Measurements from ENCODE around the gene NUP62CL. TPM values are rescaled to one million over a fixed set of nuclear protein-coding genes. Genes with fewer than 3 reads are reported as not detected.
"Not testable (repeated sequence)": the region's sequence is repeated elsewhere in the genome, so short reads cannot be mapped to it uniquely, and the experiment has no call there.

The NUP62CL gene
- total RNA-seq, 1 donor from 2014 or later = 0.52 TPM

DNA sequence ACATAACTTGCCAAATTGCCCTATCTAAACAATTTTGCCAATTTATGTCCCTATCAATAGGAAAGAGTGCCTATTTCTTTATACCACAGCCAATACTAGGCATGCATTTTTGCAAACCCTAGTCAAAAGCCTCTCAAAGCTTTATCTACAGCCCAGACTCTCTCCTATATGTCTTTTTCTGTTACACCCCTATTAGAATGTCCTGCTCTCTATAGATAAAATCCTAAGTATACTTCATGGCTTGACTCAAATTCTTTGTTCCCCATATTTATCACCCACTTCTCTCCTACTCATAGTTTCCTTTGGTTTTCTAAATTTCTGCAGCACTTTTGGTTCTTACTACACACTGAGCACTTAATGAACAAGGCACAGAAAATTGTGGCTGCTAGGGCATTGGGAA lies 38.0 kb downstream of the NUP62CL start:
- no peaks in the 10 kb centered on the region for H3K9me3 Mint-ChIP-seq (ENCODE audit: unreplicated experiment)
- no peak overlapping the region for H3K9ac ChIP-seq (ENCODE audit: low read length)
- no peaks in the 10 kb centered on the region for H3K36me3 ChIP-seq (ENCODE audit: insufficient read depth, low read length)
- H3K4me3 ChIP-seq (ENCODE audit: insufficient read depth, low read depth, low read length) = no peak overlapping the region
- no peaks in the 10 kb centered on the region for H4K20me1 ChIP-seq (ENCODE audit: insufficient read depth, low read length)
- H3K27ac ChIP-seq (ENCODE audit: low read depth, low read length) = no peak overlapping the region
- no peak overlapping the region for H3K27ac Mint-ChIP-seq (ENCODE audit: unreplicated experiment)
- no peaks in the 10 kb centered on the region for H3K27me3 Mint-ChIP-seq (ENCODE audit: low read depth, unreplicated experiment)
- no peaks in the 10 kb centered on the region for H3K4me1 Mint-ChIP-seq (ENCODE audit: low read depth, unreplicated experiment)
- no peaks in the 10 kb centered on the region for H3K27me3 ChIP-seq (ENCODE audit: insufficient read depth, low read length)
- DNase-seq (ENCODE audit: low read depth) = no peak
- H3K36me3 Mint-ChIP-seq (ENCODE audit: low read depth, unreplicated experiment) = no peaks in the 10 kb centered on the region
- H3K4me1 ChIP-seq (ENCODE audit: insufficient read depth, low read length) = no peaks in the 10 kb centered on the region
- no peak overlapping the region for H3K4me3 Mint-ChIP-seq (ENCODE audit: unreplicated experiment)
- H3K4me2 ChIP-seq (ENCODE audit: low read length) = no peak overlapping the region
- no peaks in the 10 kb centered on the region for H3K9me3 ChIP-seq (ENCODE audit: insufficient read depth, low read depth, low read length)
- H2AFZ ChIP-seq (ENCODE audit: low read depth, low read length) = no peak overlapping the region
- no peak for TF ChIP-seq CTCF (IDR thresholded peaks at IDR 0.05; ENCODE audit: insufficient read depth, low read depth, low read length)
- TF ChIP-seq EZH2 (IDR thresholded peaks at IDR 0.05; ENCODE audit: insufficient read depth, low read length) = no peak
- no peak for FAIRE-seq
- H3K79me2 ChIP-seq (ENCODE audit: insufficient read depth, low read length) = no peaks in the 10 kb centered on the region

GRCh38 chrX:107167163-107167921 lies 38.9 kb downstream of the NUP62CL start:
- Mint-ChIP-seq H3K27me3 (ENCODE audit: low read depth, unreplicated experiment) (no peaks in the 10 kb centered on the region), H3K9me3 (ENCODE audit: unreplicated experiment) (no peaks in the 10 kb centered on the region), H3K27ac (ENCODE audit: unreplicated experiment) (no peak overlapping the region), H3K4me3 (ENCODE audit: unreplicated experiment) (no peak overlapping the region), H3K4me1 (ENCODE audit: low read depth, unreplicated experiment) (no peaks in the 10 kb centered on the region), H3K36me3 (ENCODE audit: low read depth, unreplicated experiment) (no peaks in the 10 kb centered on the region)
- no peak overlapping the region for H3K9ac ChIP-seq (ENCODE audit: low read length)
- H3K27ac ChIP-seq (ENCODE audit: low read depth, low read length) = no peak overlapping the region
- no peaks in the 10 kb centered on the region for H3K27me3 ChIP-seq (ENCODE audit: insufficient read depth, low read length)
- no peaks in the 10 kb centered on the region for H3K9me3 ChIP-seq (ENCODE audit: insufficient read depth, low read depth, low read length)
- DNase-seq (ENCODE audit: low read depth) (no peak), FAIRE-seq (peak; percentile 68)
- no peaks in the 10 kb centered on the region for H3K36me3 ChIP-seq (ENCODE audit: insufficient read depth, low read length)
- no peak overlapping the region for H2AFZ ChIP-seq (ENCODE audit: low read depth, low read length)
- H3K4me2 ChIP-seq (ENCODE audit: low read length) = no peak overlapping the region
- H4K20me1 ChIP-seq (ENCODE audit: insufficient read depth, low read length) = no peaks in the 10 kb centered on the region
- no peak for TF ChIP-seq CTCF (IDR thresholded peaks at IDR 0.05; ENCODE audit: insufficient read depth, low read depth, low read length)
- TF ChIP-seq EZH2 (IDR thresholded peaks at IDR 0.05; ENCODE audit: insufficient read depth, low read length) = no peak
- no peak overlapping the region for H3K4me3 ChIP-seq (ENCODE audit: insufficient read depth, low read depth, low read length)
- H3K79me2 ChIP-seq (ENCODE audit: insufficient read depth, low read length) = no peaks in the 10 kb centered on the region
- no peaks in the 10 kb centered on the region for H3K4me1 ChIP-seq (ENCODE audit: insufficient read depth, low read length)

GRCh38 chrX:107157618-107158017 lies 48.6 kb downstream of the NUP62CL start:
- H3K27me3 ChIP-seq (ENCODE audit: insufficient read depth, low read length); DNase-seq (ENCODE audit: low read depth); H3K36me3 Mint-ChIP-seq (ENCODE audit: low read depth, unreplicated experiment); H3K79me2 ChIP-seq (ENCODE audit: insufficient read depth, low read length); H3K4me3 ChIP-seq (ENCODE audit: insufficient read depth, low read depth, low read length); H3K9ac ChIP-seq (ENCODE audit: low read length); H3K4me1 ChIP-seq (ENCODE audit: insufficient read depth, low read length); H4K20me1 ChIP-seq (ENCODE audit: insufficient read depth, low read length); H2AFZ ChIP-seq (ENCODE audit: low read depth, low read length); FAIRE-seq; H3K9me3 ChIP-seq (ENCODE audit: insufficient read depth, low read depth, low read length); H3K27me3 Mint-ChIP-seq (ENCODE audit: low read depth, unreplicated experiment); H3K36me3 ChIP-seq (ENCODE audit: insufficient read depth, low read length); H3K9me3 Mint-ChIP-seq (ENCODE audit: unreplicated experiment); H3K4me2 ChIP-seq (ENCODE audit: low read length); H3K27ac ChIP-seq (ENCODE audit: low read depth, low read length); H3K27ac Mint-ChIP-seq (ENCODE audit: unreplicated experiment); H3K4me3 Mint-ChIP-seq (ENCODE audit: unreplicated experiment); H3K4me1 Mint-ChIP-seq (ENCODE audit: low read depth, unreplicated experiment): not testable (repeated sequence)

DNA sequence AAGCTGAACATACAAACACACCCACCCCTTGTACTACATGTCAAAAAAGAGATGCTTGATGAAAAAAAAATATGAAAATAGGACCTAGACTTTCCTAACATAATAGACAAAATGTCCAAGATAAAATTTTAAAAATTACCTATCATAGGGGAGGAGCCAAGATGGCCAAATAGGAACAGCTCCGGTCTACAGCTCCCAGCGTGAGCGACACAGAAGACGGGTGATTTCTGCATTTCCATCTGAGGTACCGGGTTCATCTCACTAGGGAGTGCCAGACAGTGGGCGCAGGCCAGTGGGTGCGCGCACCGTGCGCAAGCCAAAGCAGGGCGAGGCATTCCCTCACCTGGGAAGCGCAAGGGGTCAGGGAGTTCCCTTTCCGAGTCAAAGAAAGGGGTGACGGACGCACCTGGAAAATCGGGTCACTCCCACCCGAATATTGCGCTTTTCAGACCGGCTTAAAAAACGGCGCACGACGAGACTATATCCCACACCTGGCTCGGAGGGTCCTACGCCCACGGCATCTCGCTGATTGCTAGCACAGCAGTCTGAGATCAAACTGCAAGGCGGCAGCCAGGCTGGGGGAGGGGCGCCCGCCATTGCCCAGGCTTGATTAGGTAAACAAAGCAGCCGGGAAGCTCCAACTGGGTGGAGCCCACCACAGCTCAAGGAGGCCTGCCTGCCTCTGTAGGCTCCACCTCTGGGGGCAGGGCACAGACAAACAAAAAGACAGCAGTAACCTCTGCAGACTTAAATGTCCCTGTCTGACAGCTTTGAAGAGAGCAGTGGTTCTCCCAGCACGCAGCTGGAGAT lies 50.4 kb downstream of the NUP62CL start:
- H3K27ac Mint-ChIP-seq (ENCODE audit: unreplicated experiment) = peak overlapping the region; percentile 47
- peak overlapping the region; percentile 73 for H3K4me3 Mint-ChIP-seq (ENCODE audit: unreplicated experiment)
- H3K27me3 Mint-ChIP-seq (ENCODE audit: low read depth, unreplicated experiment); H3K4me1 Mint-ChIP-seq (ENCODE audit: low read depth, unreplicated experiment); H3K9ac ChIP-seq (ENCODE audit: low read length); H4K20me1 ChIP-seq (ENCODE audit: insufficient read depth, low read length); H3K9me3 ChIP-seq (ENCODE audit: insufficient read depth, low read depth, low read length); H3K79me2 ChIP-seq (ENCODE audit: insufficient read depth, low read length); H3K36me3 Mint-ChIP-seq (ENCODE audit: low read depth, unreplicated experiment); H3K9me3 Mint-ChIP-seq (ENCODE audit: unreplicated experiment); H3K4me1 ChIP-seq (ENCODE audit: insufficient read depth, low read length); H3K27ac ChIP-seq (ENCODE audit: low read depth, low read length); H3K4me3 ChIP-seq (ENCODE audit: insufficient read depth, low read depth, low read length); DNase-seq (ENCODE audit: low read depth); H3K36me3 ChIP-seq (ENCODE audit: insufficient read depth, low read length); H3K27me3 ChIP-seq (ENCODE audit: insufficient read depth, low read length); FAIRE-seq: not testable (repeated sequence)
- peak overlapping the region; percentile 18 for H2AFZ ChIP-seq (ENCODE audit: low read depth, low read length)
- peak overlapping the region; percentile 22 for H3K4me2 ChIP-seq (ENCODE audit: low read length)

Measured in astrocyte (in vitro differentiated cells and primary cell).